ENCODE data around the gene ACSM6.
A peak's percentile ranks its signal among the peaks of the same experiment; 100 is the strongest.

ACSM6 gene

GRCh38 chr10:95246582-95247051 is 52.6 kb downstream of the ACSM6 start:
- DNase-seq, result peak; percentile 19 to 24

- no peak for DNase-seq
Observed at GRCh38 chr10:95247200-95247880, 53.3 kb downstream of the ACSM6 start.

GRCh38 chr10:95247881-95248583 is 54.0 kb downstream of the ACSM6 start:
- no peak for DNase-seq

- DNase-seq, result no peak
Observed at GRCh38 chr10:95248989-95249388, 55.0 kb downstream of the ACSM6 start.

GRCh38 chr10:95249467-95249866 is 55.4 kb downstream of the ACSM6 start:
- no peak for DNase-seq

GRCh38 chr10:95250856-95251255 is 56.8 kb downstream of the ACSM6 start:
- DNase-seq, result no peak

- DNase-seq, result no peak
Observed at GRCh38 chr10:95253007-95253406, 59.0 kb downstream of the ACSM6 start.

GRCh38 chr10:95253686-95254085 is 59.6 kb downstream of the ACSM6 start:
- no peak for DNase-seq

GRCh38 chr10:95254629-95255028 is 60.6 kb downstream of the ACSM6 start:
- DNase-seq, result no peak

GRCh38 chr10:95256268-95256667 is 62.2 kb downstream of the ACSM6 start:
- DNase-seq, result no peak

- no peak for DNase-seq
Observed at GRCh38 chr10:95257849-95258248, 63.8 kb downstream of the ACSM6 start.

- no peak for DNase-seq
Observed at GRCh38 chr10:95260397-95260881, 66.4 kb downstream of the ACSM6 start.

GRCh38 chr10:95260909-95261552 is 67.0 kb downstream of the ACSM6 start:
- DNase-seq, result no peak

- no peak for DNase-seq
Observed at GRCh38 chr10:95261926-95262325, 67.9 kb downstream of the ACSM6 start.

GRCh38 chr10:95262763-95263518 is 68.9 kb downstream of the ACSM6 start:
- no peak for DNase-seq

GRCh38 chr10:95263864-95264226 is 69.8 kb downstream of the ACSM6 start:
- no peak for DNase-seq

GRCh38 chr10:95264227-95265051 is 70.4 kb downstream of the ACSM6 start:
- no peak for DNase-seq

GRCh38 chr10:95265572-95265971 is 71.5 kb downstream of the ACSM6 start:
- DNase-seq, result no peak

- no peak for DNase-seq
Observed at GRCh38 chr10:95266674-95267095, 72.6 kb downstream of the ACSM6 start.

GRCh38 chr10:95267251-95267650 is 73.2 kb downstream of the ACSM6 start:
- no peak for DNase-seq

- DNase-seq, result no peak
Observed at GRCh38 chr10:95268438-95268837, 74.4 kb downstream of the ACSM6 start.

All from NCI-H187 (cell line).